GM21717 (cell line): ENCODE results near the gene KLHL40.

Experiments
- ATAC-seq: cut with Tn5 transposase; IDR thresholded peaks from one replicate; pipeline ENCODE4 v1.9.1; 2021; ENCODE audit warnings: mild to moderate bottlenecking, moderate library complexity; ENCODE audit not compliant: unreplicated experiment

KLHL40 gene

DNA sequence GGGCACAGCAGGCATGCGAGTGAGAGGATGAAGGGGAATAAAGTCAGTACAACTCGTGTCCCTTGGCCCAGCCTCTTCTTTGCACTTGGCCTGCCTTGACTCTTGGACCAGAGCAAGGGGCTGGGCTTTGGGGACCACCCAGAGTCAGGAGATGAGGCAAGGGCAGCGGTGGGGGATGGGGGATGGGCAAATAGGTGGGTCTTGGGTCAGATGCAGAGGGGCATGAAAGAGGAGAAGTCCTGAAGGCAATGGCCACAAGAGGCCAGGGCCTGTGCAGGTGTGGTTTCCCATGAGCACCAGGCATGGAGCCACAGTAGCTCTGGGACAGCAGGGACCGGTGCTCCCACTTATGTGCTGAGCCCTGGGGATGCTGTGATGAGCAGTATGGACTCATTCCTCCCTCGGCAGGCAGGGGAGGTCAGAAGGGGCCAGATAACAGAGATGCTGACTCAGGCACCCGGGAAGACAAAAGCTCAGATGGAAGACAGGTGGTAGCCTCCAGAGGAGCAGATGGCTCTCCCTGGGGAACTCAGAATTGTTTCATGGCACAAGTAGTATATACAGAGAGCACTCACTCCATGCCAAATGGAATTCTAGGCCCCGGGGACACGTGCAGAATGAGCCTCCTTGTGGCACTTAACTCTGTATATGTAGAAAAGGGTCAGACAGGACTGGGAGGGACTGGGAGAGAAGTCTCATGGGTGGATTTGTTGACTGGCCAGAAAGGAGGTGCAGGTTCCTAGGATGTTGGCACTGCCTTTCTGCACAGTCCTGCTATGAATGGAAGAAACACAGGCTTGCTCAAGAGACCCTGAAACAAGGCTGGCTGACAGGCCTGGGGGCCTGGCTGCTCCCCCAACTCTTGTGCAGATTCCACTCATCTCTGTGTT, 17.6 kb upstream of the KLHL40 start:
- no peak for ATAC-seq

- ATAC-seq, result no peak
These were observed 16.9 kb upstream of the KLHL40 start for GRCh38 chr3:42668413-42668760.

- no peak for ATAC-seq
These were observed 16.5 kb upstream of the KLHL40 start for GRCh38 chr3:42668793-42669217.

GRCh38 chr3:42670051-42670576, 15.2 kb upstream of the KLHL40 start:
- no peak for ATAC-seq

- ATAC-seq, result no peak
These were observed 14.7 kb upstream of the KLHL40 start for GRCh38 chr3:42670670-42671069.

DNA sequence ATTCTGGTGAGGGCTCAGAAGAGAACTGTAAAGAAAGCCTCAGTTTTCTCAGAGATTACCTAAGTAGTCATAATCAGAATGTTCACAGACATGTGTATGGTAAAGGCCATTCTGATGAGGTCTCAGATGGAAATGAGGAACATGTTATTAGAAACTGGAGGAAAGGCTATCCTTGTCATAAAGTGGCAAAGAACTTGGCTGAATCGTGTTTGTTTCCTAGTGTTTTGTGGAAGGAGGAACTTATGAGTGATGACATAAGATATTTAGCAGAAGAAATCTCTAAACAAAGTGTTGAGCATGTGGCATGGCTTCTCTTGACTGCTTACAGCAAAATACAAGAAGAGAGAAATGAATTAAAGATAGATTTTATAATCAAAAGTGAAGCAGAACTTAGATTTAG, 12.8 kb upstream of the KLHL40 start:
- ATAC-seq, result no peak

DNA sequence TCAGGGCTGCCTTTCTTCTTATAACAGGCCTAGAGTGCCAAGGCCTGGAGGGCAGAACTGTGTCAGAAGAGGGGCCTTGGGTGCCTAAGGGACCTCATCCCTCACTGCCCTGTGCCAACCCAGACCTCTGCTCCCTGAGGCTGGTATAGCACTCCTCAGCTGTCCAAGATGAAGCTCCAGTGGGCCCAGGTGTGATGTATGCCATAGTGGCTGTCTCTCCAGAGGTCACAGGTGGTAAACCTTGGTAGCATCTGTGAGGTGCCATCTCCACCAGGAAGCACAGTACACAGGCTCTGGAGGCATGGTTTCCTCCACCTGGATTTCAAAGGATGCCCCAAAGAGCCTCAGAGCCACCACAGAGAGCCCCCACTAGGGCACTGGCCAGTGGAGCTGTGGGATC, 12.3 kb upstream of the KLHL40 start:
- no peak for ATAC-seq

DNA sequence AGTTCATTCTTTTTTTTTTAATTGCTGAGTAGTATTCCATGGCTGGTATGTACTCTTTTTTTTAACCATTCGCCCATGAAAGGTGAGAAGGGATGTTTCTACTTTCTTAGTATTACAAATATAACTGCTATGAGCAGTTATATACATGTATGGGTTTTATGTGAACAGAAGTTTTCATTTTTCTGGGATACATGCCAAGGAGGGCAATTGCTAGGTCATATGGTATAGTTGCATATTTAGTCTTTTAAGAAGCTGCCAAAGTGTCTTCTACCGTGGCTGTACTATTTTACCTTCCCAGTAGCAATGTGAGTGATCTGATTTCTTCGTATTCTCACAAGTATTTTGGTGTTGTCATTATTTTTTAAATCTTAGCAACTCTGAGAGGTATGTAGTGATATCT, 11.2 kb upstream of the KLHL40 start:
- no peak for ATAC-seq

DNA sequence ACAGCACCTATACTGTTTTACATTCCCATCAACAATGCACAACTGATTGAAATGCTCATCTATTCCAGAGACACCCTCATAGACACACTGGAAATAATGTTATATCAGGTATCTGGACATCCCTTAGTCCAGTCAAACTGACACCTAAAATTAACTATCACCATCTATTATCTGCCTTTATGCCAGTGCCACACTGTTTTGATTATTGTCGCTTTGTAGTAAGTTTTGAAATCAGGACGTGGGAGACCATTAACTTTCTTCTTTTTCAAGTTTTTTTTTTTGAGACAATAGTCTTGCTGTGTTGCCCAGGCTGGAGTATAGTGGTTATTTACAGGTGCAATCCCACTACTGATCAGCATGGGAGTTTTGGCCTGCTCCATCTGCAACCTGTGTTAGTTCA, 9.4 kb upstream of the KLHL40 start:
- no peak for ATAC-seq

GRCh38 chr3:42678447-42678846, 6.9 kb upstream of the KLHL40 start:
- no peak for ATAC-seq

DNA sequence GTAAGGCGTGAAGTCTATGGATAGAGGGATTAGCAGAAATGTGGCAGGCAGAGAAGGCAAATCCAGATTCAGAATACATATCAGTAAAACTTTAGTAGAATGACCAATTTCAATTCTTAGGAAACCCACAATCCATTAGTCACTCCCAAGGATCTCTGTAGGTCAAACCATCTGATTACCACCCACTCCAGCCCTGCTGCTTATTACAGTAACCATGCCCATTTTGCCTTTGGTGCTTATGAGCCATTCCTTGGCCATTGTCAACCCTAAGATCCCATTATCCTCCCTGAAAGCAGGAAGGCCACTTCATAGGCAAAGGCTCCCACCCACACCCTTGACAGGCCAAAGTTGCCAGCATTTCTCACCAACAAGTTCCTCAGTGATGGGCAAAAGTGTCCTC, 5.1 kb upstream of the KLHL40 start:
- no peak for ATAC-seq

DNA sequence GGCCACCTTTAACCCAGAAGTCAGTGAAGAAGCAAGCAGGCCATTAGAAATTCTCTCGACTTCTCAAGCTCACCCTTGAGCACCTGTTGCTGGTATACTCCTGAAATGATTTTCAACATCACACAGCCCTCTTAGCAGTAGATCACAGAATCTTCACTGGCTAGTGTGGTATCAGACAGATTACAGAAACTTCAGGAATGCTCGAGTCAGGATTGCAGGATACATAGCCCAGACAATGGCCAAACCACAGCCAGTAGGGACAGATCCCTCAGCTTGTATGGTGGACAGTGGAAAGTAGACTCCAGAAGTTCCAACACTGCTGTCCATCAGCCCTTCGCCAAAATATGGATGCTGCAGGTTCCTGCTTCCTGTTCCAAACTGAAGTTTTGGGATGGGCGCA, 4.5 kb upstream of the KLHL40 start:
- no peak for ATAC-seq

- no peak for ATAC-seq
These were observed 3.8 kb upstream of the KLHL40 start for GRCh38 chr3:42681361-42682038.

- ATAC-seq, result no peak
These were observed 2.9 kb upstream of the KLHL40 start for GRCh38 chr3:42682301-42683070.

- no peak for ATAC-seq
These were observed 1.3 kb upstream of the KLHL40 start for GRCh38 chr3:42683875-42684598.

- ATAC-seq, result no peak
These were observed 540 bp upstream of the KLHL40 start for GRCh38 chr3:42684632-42685362.

DNA sequence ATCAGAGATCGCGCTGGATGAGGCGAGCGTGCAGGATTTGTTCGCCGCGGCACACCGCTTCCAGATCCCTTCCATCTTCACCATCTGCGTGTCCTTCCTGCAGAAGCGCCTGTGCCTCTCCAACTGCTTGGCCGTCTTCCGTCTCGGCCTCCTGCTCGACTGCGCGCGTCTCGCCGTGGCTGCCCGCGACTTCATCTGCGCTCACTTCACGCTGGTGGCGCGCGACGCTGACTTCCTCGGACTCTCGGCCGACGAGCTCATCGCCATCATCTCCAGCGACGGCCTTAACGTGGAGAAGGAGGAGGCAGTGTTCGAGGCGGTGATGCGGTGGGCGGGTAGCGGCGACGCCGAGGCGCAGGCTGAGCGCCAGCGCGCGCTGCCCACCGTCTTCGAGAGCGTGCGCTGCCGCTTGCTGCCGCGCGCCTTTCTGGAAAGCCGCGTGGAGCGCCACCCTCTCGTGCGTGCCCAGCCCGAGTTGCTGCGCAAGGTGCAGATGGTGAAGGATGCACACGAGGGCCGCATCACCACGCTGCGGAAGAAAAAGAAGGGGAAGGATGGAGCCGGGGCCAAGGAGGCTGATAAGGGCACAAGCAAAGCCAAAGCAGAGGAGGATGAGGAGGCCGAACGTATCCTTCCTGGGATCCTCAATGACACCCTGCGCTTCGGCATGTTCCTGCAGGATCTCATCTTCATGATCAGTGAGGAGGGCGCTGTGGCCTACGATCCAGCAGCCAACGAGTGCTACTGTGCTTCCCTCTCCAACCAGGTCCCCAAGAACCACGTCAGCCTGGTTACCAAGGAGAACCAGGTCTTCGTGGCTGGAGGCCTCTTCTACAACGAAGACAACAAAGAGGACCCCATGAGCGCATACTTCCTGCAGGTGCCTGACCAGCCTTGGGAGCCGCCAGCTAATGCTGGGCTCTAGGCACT, 819 bp downstream of the KLHL40 start:
- no peak for ATAC-seq

GRCh38 chr3:42686832-42687650, 1.7 kb downstream of the KLHL40 start:
- no peak for ATAC-seq
